GM18526 (cell line): ENCODE results near the gene TMEM54.

Experiments used
- POLR2A ChIP-seq: IDR thresholded peaks from 3 replicates; pipeline ENCODE4 v1.6.1; 2011; ENCODE audit not compliant: insufficient read length; ENCODE audit errors: extremely low read depth

Gene TMEM54

GRCh38 chr1:32867151-32867550 lies 34.0 kb downstream of the TMEM54 start:
- no peak for TF ChIP-seq POLR2A

DNA sequence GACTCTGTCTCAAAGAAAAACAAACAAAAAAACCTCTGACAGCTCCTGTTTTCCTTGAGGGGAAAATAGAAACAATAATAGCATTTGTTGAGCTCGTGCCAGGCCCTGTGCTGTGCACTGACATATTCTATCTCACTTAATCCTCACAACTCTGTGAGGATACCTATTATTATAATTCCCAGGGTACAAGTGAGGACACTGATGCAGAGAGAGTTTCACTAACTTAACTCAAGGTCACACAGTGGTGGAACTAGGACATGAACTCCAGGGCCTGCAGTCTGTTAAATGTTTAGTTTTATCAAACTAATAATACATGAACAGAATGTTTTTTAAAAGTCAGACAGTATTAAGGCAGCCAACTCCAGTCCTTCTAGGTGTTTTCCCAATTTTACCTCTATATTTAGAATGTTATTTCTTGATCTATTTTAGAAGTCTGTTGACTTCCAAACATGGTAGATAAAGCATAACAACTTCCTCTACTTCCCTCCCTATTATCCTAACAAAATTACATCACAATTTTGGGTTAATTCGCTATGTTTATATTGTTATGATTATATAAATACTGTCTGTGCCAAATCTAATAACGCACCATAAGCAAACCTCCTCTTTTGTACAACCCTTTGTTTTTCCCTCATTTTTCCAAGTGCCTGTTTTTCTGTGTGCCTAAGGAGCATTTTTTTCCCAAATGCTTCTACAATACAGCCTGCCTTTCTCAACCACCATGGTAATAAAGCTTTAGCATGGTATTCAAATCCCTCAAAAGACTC lies 35.4 kb downstream of the TMEM54 start:
- TF ChIP-seq POLR2A, result no peak

- TF ChIP-seq POLR2A, result no peak
Measured at GRCh38 chr1:32864375-32865019, 36.7 kb downstream of the TMEM54 start.

DNA sequence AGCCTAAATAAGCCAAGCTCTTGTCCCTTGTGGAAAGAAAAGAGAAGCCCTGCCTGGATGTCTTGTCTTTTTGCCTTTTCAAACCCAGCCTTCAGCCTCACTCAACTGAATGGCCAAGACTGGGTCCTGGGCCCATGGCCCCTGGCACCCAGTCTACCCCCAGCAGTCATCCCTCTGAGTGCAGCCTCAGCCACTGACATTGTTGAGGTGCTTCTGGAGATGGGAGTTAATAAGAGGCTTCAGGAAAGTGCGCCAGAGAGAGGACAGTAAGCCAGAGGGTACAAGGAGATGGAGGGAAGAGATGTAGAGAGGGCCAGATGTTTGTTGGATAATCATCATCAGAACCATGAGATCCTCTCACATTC lies 37.3 kb downstream of the TMEM54 start:
- TF ChIP-seq POLR2A, result no peak

- TF ChIP-seq POLR2A, result no peak
Measured at GRCh38 chr1:32863218-32863880, 37.8 kb downstream of the TMEM54 start.

GRCh38 chr1:32861904-32862695 lies 39.1 kb downstream of the TMEM54 start:
- TF ChIP-seq POLR2A, result no peak

GRCh38 chr1:32860566-32860965 lies 40.6 kb downstream of the TMEM54 start:
- TF ChIP-seq POLR2A, result no peak

- TF ChIP-seq POLR2A, result no peak
Measured at GRCh38 chr1:32859915-32860314, 41.3 kb downstream of the TMEM54 start.

DNA sequence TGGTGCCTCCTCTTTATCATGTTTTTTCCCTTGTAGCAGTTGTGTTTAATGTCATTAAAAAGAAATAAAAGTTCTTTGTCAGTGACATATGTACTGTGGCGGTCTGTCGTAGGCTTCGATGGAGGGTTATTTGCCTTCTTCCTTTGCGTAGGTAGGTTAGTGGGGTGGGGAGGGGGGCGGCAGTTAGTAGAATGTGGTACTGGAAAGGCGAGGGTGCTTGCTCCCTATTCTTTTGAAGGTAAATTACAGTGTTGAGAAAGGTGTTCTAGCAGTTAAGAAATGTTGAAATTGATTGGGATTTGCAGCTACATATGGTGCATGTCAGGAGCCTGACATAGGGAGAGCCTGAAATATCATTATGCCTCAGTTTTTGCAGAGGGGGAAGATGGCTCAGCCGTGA lies 42.4 kb downstream of the TMEM54 start:
- no peak for TF ChIP-seq POLR2A

- no peak for TF ChIP-seq POLR2A
Measured at GRCh38 chr1:32858136-32858535, 43.1 kb downstream of the TMEM54 start.

DNA sequence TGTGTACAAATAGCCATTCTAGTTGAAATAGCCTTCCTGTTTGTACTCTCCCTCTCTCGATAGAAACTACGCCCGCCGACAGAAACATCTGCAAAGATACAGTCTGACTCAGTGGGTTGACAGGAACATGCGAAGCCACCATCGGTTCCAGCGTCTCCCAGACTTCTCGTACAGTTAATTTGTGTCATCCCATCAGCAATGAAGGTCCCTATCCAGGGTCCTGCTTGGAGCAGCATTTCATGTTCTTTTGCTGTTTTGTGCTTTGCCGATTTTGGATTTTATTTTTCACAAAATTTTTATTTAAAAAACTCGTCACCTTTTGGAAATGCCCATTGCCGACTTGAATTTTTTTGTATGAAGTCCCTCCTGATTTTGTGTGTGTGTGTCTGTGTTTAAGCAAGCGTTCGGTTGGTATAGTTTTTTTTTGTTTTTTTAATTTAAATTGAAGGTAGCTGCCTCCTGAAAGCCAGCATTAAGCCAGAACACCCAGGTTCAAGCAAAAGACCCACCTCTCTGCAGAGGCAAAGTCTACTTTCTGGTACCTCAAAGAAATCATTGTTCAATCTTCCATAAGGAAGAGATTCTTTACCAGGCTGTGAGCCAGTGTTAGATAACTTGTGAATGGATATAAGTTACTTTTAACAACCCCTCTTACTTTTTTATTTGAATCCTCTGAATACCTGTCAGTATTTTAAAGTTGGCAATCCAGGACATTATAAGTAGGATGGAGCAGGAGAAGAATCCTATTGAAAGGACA lies 45.1 kb downstream of the TMEM54 start:
- no peak for TF ChIP-seq POLR2A

GRCh38 chr1:32848354-32849063 lies 52.7 kb downstream of the TMEM54 start:
- no peak for TF ChIP-seq POLR2A
